Measurements from ENCODE around the gene ANKRD33. TPM values are rescaled to one million over a fixed set of nuclear protein-coding genes. Genes with fewer than 3 reads are reported as not detected.

Gene ANKRD33
- total RNA-seq, 1 donor from 2014 or later = not detected

GRCh38 chr12:51898506-51898905 is 10.6 kb downstream of the ANKRD33 start:
- intact Hi-C loops (cut with micrococcal nuclease) = no loop called here

GRCh38 chr12:51898937-51899336 is 11.0 kb downstream of the ANKRD33 start:
- intact Hi-C loops (cut with micrococcal nuclease) = no loop called here

GRCh38 chr12:51900323-51900889 is 12.5 kb downstream of the ANKRD33 start:
- intact Hi-C loops (cut with micrococcal nuclease) = no loop called here

- intact Hi-C loops (cut with micrococcal nuclease) = no loop called here
Measured at GRCh38 chr12:51901121-51901817, 13.4 kb downstream of the ANKRD33 start.

GRCh38 chr12:51901881-51902280 is 14.0 kb downstream of the ANKRD33 start:
- intact Hi-C loops (cut with micrococcal nuclease) = no loop called here

GRCh38 chr12:51904951-51905470 is 17.1 kb downstream of the ANKRD33 start:
- intact Hi-C loops (cut with micrococcal nuclease) = no loop called here

- intact Hi-C loops (cut with micrococcal nuclease) = no loop called here
Measured at GRCh38 chr12:51905471-51906429, 17.8 kb downstream of the ANKRD33 start.

GRCh38 chr12:51906430-51907082 is 18.7 kb downstream of the ANKRD33 start:
- intact Hi-C loops (cut with micrococcal nuclease) = no loop called here

- intact Hi-C loops (cut with micrococcal nuclease) = no loop called here
Measured at GRCh38 chr12:51907083-51907855, 19.4 kb downstream of the ANKRD33 start, which contains the start of gene ACVRL1. TSS of gene ACVRL1 (plus strand) at chr12:51907504. CDS start at chr12:51912475, 4,971 bp downstream.

GRCh38 chr12:51907856-51908425 is 20.0 kb downstream of the ANKRD33 start:
- intact Hi-C loops (cut with micrococcal nuclease) = no loop called here

GRCh38 chr12:51908876-51909592 is 21.1 kb downstream of the ANKRD33 start:
- intact Hi-C loops (cut with micrococcal nuclease) = no loop called here

GRCh38 chr12:51910168-51910567 is 22.3 kb downstream of the ANKRD33 start:
- intact Hi-C loops (cut with micrococcal nuclease) = no loop called here

GRCh38 chr12:51910691-51911090 is 22.8 kb downstream of the ANKRD33 start:
- intact Hi-C loops (cut with micrococcal nuclease) = no loop called here

GRCh38 chr12:51911307-51911706 is 23.4 kb downstream of the ANKRD33 start:
- intact Hi-C loops (cut with micrococcal nuclease) = no loop called here

GRCh38 chr12:51911788-51912711 is 24.1 kb downstream of the ANKRD33 start:
- intact Hi-C loops (cut with micrococcal nuclease) = no loop called here

GRCh38 chr12:51913071-51914033 is 25.4 kb downstream of the ANKRD33 start:
- intact Hi-C loops (cut with micrococcal nuclease) = no loop called here
